ENCODE measurements around the gene ROR1.

The ROR1 gene

DNA sequence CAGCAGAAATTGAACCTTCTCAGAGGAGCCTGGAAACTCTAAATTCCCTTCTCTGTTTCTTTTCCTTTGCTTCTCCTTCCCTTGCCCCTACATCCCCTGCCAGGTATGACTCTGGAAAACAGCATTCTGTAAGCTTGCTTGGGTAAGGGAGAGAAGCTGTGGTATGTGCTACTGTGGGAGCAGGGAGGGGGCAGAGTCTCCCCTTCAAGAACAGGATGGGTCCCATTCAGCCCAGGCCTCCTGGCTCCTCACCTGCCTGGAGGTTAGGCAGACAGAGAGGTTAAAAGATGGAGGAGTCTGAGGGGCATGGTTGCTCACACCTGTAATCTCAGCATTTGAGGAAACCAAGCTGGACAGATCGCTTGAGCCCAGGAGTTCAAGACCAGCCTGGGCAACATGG, 389.0 kb downstream of the ROR1 start:
- DNase-seq = no peak

- no peak for DNase-seq
Measured at GRCh38 chr1:64163431-64163830, 389.6 kb downstream of the ROR1 start.

GRCh38 chr1:64163970-64164369, 390.2 kb downstream of the ROR1 start:
- no peak for DNase-seq

DNA sequence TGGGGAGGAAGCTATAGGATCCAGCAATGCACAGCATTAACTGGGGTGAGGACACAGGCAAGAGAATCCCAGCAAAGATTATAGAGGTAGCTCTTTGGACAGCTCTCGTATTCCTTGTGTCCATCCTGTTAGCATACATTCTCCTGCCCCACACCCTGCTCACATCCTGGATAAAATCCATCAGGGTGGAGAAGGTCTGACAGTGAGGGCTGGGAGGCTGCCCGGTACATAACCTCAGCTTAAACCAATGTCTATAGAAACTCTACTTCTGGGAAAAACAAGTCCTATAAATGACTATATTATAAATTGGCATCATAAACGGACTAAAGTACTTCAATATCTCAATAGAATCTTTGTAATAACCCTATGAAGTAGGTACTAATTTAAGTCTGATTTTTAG, 392.8 kb downstream of the ROR1 start:
- no peak for DNase-seq

DNA sequence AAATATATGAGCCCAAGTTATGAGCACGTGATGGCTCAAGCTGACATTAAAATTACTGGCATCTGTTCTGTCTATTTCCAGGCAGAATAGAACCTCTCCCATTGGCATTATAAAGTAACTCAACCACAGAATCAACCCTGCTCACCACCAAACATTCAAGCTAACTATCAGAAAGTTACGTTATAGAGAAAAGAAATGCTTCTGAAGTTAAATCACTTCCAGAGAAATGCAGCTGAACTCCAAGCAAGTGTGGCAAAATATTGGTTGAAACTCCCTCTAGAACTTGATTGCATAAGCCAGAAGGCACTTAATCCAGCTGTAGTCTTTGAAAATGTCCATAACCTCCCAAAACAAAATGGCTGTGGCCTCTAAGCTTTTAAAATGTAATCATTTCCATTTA, 393.4 kb downstream of the ROR1 start:
- no peak for DNase-seq

DNA sequence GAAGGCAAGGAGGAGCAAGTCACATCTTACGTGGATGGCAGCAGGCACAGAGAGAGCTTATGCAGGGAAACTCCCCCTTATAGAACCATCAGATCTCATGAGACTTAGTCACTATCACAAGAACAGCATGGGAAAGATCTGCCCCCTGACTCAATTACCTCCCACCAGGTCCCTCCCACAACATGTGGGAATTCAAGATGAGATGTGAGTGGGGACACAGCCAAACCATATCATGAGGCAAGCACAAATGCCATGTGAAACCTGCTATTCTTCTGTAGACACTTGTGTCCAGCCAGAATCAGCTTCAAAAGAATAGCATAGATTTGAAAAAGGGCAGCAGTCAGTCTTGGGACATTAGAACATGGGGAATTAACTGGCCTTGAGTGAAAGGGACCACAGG, 397.4 kb downstream of the ROR1 start:
- no peak for DNase-seq

GRCh38 chr1:64171797-64172281, 398.0 kb downstream of the ROR1 start:
- no peak for DNase-seq

- DNase-seq = peak; percentile 63
Measured at GRCh38 chr1:64172458-64172983, 398.7 kb downstream of the ROR1 start.

DNA sequence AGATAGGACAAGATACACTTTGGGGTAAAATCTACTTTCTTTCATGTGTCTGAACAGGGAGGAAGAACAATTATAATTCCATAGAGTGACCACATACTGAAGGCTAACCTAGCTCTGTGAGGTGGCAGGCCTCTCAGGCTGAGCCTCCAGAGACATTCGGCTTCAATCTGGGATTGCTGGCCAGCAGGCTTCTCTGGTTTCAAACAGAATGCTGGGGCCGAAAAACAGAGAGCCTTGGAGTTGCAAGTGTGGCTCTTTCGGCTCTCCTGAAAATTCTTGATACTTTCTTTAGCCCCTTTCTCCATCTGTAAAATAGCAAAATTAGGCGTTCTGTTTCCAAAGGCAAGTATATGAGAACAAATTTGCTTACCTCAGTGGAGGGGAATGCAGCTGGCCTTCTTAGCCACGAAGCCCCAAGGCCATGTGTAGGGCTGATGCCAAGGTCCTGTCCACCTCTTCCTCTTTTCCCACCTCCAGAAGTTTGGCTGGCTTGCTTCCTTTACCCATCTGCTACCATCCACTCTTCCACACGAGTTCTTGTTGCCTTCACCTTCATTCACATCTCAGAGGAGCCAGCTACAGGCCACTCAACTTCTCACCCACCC, 399.6 kb downstream of the ROR1 start:
- DNase-seq = no peak

- no peak for DNase-seq
Measured at GRCh38 chr1:64175639-64176038, 401.8 kb downstream of the ROR1 start.

GRCh38 chr1:64176659-64177058, 402.8 kb downstream of the ROR1 start:
- DNase-seq = no peak

DNA sequence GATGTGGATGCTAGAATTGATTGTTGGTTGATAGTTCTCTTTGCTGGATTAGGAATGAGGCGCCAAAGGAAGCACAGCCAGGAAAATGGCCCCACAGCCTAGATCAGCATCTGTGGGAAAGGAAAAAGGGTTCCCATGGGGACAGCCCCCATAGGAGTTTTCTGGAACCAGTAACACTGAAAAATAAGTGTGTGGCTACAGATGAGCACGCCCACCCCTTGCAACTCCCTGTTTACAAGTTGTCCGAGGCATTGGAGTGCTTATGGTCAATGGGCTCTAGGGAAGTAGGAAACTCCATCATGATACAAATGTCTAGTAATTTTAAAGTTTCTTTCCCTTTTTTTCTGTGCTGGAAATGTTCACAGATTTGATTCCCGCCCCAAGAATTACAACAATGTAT, 405.8 kb downstream of the ROR1 start:
- DNase-seq = no peak

DNA sequence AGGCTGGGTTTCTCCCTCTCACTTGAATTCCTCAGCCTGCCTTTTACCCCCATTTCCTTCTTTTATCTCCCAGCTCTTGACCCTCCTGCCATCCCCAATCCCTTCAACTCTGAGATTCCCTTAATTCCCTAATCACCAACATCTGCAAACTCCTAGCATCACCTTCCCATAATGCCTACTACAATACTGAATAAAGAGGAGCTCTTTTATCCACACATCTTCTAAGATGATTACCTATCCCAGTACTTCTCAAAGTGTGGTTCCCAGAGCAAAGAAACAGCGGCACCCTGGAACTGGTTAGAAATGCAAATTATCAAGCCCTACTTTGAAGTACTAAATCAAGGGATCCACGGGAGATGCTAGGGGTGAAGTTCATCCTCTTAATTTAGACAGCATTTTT, 408.4 kb downstream of the ROR1 start:
- no peak for DNase-seq

- no peak for DNase-seq
Measured at GRCh38 chr1:64183395-64184002, 409.7 kb downstream of the ROR1 start.

DNA sequence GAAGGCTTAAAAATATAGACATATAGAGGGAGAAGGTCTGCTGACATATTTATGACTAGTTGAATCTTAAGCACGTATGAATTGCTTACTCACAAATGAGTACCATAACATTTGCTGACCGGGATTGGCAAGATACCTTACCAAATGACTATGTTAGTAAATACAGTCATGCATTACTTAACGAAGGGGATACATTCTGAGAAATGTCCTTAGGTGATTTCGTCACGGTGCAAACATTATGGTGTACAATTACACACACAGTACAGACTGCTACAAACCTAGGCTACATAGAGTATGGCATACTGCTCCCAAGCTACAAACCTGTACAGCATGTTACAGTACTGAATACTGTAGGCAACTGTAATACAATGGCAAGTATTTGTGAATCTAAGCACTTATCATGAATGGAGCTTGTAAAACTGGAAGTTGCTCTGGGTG, 410.2 kb downstream of the ROR1 start:
- no peak for DNase-seq

DNA sequence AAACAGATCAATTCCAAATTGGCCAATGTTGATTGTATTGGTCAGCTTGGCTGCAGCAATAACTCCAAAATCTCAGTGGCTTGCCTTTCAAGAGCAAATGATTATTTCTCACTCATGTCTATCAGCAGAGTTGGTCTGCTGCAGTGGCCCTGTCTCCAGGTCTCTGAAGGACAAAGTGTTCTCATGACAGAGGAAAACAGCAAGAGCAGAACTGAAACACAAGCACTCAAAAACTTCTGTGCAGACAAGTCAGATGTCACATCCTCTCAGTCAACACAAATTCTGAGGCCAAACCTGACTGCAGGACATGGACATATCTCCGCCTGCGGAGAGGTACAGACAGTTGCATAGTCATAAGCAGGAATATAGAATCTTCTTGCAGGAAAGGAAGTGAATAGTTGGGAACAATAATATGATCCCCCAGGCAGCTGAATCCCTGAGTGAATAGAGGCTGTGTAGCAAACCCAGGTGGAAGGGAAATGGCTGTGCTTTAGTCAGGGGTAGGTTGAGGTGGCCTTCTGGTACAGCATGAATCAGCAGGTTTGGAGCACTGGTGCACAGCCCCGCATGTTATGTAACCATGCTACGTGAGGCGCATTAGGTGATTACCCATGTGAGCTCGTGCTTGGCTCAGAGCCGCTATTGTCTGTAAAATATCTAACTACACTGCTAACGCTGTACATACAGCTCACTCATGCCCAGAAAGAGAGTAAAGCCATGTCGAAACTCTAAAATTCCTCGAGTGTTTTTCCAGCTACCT, 412.5 kb downstream of the ROR1 start:
- DNase-seq = no peak

DNA sequence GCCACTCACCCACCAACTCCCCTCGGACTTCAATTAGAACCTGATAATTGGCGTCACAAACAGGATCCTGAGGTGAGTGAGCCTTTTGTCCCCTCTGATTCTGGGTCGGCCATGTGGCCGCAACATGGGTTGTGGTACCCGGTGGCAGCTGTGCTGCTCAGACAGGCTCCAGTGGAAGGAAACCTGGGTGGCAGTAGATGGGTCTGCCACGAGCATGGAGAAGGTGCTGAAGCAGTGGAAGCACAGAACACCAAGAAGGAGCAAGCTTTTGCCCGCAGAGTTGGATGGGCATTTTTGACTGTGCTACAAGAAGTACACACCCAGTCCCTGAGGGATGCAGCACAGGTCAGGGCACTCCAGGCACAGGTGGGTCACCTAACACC, 413.1 kb downstream of the ROR1 start:
- DNase-seq = no peak

DNA sequence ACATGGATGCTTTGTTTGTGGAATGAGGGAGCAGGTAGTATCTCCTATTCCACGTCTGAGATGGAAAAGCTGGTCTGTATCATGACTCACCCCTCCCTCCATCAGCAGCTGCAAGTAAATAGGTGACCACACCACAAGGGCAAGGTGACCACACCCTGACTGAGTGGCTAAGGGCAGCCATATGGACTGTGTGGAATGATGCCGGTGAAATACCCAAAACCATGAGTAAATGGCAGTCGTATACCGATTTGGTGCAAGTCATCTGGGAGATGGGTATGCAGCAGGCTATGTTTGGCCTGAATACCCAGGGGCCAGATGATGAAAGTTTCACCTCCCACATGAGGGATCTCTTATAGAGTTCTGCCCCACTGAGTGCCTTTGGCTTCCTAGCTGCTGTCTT, 413.8 kb downstream of the ROR1 start:
- DNase-seq = no peak

DNA sequence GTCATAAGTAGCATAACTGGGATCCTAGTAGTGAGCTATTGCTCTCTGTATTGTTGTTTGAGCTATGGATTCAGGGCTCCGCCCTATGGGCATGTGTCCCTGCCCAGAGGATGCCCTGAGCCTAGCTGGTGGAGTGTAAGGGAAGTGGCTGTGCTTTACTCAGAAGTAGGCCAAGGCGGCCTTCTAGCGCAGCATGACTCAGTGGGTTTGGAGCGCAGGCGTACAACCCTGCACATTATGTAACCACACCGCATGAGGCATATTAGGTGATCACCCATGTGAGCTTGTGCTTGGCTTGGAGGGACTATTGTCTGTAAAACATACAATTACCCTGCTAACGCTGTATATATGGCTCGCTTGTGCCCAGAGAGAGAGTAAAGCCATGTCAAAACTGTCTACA, 418.5 kb downstream of the ROR1 start:
- DNase-seq = no peak

DNA sequence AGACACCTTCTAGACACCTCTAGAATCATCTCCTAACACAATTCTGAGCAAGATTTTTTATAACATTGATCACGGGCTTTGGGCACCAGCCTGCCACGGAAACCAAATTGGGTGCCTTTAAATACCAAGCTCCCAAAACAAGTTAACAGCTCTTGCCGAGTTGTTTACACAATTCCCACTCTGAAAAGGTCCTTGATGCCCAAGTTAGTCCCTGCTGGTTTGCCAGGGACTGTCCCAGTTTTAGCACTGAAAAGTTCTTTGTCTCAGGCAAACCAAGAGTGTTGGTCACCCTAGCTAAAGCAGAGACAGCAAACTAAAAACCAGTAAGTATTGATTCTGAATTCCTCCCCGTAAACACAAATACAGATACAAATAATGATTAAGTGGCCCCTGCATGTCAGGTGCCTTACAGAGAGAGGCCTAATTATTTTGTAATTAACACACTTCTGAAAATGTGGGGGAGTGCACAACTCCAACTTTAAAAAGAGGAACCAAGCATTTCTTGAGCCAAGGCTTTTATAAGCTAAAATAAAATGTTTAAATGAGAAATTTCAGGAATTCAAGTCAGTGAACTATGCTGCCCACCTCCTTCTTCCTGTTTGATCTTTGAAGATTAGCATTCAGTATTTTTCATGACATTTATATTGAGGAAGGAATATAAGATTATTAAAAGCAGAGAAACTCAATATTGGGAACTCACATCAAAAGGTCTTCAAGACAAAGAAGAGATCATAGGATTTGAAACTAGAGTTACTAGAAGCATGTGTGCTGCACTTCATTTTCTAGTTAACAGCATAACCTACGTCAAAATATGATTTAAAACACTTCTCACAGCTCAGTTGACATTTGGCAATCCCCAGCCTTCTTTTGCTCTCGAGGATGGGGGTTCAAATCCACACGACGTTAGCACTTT, 420.6 kb downstream of the ROR1 start:
- no peak for DNase-seq

GRCh38 chr1:64195081-64195395, 421.2 kb downstream of the ROR1 start:
- no peak for DNase-seq

DNA sequence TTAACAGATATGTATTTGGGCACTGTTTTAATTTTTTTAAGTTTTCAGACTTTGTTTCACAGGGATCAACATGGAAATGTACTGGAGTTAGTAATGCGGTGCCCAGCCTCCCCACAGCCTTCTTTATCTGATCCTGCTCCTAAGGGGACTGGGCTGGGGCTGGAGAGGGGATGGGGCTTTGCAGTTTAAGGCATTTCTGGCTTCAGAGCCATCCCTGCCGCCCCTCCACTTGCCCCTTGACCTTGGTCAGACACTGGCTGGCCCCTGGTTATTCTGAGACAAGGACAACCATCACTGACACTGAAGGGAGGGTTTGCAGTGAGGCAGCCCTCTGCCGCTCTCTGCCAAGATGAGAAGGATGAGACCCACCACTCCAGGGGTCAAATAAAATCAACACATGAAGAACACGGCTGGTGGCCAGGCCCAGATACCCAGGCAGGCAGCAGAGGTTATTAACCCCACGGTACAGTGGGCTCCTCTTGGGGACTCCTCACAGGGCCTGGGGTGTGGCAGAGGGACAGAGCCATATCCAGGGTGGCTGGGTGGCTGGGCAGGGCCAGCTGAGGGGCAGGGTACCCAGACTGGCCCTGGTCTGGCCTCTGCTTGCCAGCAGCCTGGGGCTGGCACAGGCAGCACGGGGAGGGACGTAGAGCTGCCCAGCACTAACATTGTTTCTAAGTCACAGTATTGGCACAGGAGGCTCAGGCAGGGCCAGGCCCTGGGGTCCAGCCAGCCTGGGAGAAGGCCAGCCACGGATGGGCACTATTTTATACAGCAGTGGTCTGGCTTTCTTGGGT, 422.5 kb downstream of the ROR1 start:
- DNase-seq = no peak
